ENCODE results near the gene LHX6.

LHX6 gene

DNA sequence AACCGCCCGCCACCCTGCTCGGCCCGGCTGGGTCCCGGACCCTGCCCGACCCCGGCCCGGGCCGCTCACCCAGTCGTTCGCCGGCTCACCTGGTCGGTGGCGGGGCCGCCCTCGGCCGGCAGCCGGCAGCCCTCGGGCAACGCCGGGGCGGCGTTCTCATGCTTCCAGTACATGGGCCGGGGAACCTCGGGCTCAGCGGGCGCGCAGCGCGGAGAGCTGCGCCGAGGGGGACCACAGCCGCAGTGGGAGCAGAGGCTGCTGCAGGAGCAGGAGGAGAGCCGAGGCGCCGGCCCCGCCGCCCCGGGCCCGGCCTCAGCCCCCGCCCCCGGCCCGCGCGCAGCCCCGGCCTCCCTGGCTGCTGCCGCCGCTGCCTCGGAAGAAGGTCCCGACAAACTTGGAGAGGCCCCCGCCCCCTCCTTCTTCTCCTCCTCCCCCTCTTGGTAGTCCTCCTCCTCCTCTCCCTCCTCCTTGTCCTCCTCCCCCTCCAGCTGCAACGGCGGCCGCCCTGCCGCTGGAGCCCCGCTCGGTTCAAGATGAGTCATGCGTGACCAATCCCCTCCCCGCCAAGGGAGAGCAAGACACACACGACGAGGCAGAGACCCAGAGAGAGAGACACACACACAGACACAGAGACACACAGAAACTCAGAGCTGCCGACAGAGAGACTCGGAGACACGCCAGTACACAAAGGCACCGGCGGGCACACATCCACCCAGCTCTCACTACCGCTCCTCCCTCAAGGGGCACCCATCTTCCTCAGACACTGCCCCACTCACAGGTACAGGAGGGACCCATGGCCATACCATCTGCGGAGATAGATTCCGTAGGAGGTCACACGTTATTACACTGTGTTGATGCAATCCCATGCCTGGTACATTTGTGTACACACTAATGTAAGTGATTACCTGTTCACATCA is at the start of gene LHX6:
LHX6 (minus strand) TSS at position 390 of the 917 bp plus-strand sequence; CDS start at position 173, 217 bp downstream.
- no peak for DNase-seq

DNA sequence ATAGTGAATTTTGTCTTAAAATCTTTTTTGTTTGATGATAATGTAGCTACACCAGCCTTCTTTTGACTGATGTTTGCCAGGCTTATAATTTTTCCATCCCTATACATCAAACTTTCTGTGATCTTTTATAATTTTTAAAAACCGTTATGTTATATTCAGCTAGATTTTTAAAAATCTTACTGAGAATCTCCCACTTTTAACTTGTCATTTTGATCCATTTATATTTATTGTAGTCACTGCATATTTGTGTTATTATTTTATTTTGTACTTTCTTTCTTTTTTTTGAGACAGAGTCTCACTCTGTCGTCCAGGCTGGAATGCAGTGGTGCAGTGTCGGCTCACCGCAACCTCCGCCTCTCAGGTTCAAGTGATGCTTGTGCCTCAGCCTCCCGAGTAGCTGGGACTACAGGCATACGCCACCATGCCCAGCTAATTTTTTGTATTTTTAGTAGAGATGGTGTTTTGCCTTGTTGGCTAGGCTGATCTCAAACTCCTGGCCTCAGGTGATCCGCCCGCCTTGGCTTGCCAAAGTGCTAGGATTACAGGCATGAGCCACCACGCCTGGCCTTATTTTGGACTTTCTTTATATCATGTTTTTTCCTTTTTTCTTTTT is 48.6 kb upstream of the LHX6 start:
- DNase-seq: no peak

DNA sequence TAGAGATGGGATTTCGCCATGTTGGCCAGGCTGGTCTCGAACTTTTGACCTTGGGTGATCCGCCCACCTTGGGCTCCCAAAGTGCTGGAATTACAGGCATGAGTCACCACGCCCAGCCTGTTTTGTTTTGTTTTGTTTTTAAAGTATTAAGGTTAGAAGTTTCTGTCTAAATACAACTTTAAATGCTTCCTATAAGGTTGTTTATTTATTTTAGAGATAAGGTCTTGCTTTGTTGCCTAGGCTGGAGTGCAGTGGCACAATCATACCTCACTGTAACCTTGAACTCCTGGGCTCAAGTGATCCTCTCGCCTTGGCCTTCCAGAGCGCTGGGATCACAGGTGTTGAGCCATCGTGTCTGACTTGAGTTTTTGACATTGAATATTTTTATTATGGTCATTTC is 47.3 kb upstream of the LHX6 start:
- DNase-seq: no peak

DNA sequence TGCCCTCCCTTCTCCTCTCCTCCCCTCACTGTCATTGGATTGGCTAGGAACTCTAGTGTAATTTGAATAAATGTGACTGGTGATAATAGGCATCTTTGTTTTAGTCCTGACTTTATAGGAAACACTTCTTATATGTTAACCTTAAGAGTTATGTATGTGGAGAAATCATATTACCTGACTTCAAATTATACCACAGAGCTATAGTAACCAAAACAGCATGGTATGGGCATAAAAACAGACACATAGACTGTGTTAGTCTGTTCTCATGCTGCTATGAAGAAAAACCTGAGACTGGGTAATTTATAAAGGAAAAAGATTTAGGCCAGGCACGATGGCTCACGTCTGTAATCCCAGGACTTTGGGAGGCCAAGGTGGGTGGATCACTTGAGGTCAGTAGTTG is 45.3 kb upstream of the LHX6 start:
- no peak for DNase-seq

DNA sequence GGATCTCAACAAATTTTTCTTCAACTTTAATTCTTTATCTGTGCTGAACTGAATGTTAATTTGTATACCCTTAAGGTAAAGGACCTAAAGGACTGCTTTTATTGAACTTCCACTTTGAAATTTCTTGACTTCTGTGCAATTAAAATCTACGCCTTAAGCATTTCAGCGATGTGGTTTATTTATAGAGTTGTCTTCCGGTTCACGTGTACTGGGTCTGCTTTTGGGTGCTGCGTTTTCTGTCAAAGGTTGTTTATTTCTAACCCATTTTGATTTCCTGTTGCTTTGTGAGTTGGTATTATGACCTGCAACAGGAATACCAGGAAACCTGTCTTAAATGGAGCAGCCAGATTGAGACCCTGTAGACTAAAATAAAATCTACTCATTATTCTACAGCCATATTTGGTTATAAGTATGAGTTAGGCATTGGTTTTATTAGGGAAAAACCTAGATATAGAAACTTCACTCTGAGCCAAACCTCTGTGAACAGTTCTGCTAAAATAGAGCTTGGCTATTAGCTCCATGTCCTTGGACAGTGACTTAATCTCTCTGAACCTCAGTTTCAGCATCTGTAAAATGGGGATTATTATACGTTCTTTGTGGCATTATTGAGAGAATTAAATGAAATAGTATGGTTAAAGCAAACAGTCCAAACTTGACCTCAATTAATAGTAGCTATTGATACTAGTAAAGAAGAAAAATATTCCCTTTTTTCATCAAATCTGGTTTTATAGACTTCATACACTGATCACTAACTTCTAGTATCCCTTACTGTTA is 39.5 kb upstream of the LHX6 start:
- DNase-seq: no peak

DNA sequence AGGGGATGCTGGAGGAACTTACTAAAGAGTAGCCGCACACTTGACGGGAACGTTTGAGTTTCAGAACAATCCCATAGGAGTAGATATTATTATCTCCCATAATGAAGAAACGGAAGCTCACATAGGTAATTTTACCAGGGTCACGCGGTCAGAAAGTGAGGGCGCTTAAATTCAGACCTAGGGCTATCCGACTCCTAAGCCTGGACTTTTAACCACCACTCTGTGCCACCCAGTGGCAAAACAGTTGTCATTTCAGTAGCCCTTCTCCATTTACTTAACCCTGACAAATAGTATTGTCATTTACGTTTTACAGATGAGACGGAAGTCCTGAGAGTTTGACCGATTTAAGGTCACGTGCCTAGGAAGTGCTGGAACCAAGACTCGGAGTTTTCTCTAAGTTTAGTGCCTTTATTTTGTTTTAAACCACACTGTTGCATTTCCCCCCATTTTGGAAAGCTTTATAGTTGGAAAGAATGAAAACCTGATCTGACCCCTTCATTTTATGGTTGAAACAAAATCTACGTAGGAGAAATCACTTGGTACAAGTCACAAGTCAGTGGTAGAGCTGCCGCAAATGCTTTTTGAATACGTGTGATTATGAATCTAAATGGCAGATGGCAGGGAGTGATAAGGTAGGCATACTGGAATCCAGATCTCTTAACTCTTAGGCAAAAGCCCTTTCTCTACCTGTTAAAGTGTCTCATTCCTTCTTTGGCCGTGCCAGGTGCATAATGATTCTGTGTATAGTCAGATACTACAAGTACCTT is 36.6 kb upstream of the LHX6 start:
- DNase-seq: no peak

DNA sequence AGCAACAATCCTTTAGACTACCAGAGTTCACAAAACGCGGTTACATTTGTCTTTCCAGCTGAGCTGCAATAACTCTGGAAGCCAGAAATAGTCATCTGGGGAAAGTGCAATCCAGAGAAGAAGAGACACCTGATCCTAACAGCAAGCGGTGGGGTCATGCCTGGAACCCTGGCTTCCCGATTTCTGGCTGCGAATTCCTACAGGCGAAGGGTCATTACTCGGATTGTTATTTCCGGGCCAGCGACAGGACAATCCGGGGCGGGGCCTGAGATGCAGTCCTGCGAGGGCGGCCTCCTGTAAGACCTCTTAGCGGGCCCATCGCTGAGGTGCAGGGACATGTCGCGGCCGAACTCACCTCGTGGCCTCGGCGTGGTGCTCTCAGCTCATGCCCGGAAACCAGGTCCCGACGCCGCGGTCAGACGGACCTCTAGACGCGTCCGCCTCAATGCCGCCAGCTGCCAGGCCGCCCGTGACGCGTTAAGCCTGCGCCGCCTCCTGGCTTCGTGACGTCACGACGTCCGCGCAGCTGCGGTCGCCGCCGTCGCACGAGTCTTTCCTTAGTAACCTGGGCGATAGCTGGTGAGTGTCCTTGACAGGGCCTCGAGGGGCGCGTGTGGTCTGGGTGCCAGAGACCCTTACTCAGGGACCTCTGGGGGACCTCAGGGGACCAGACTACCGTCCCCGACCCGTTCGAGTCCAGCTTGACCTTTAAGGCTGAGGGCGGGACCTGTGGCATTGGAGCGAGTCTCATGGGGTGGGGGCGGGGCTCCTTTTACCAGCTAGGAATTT is 35.8 kb upstream of the LHX6 start, which contains the start of the genes MRRF and RBM18:
MRRF (plus strand) TSS at position 523 of the 789 bp plus-strand sequence. CDS start 6,010 bp downstream, outside the sequence.
RBM18 (minus strand) TSS at position 481 of the 789 bp plus-strand sequence. CDS start 3,348 bp downstream, outside the sequence.
- DNase-seq: peak; percentile 70

DNA sequence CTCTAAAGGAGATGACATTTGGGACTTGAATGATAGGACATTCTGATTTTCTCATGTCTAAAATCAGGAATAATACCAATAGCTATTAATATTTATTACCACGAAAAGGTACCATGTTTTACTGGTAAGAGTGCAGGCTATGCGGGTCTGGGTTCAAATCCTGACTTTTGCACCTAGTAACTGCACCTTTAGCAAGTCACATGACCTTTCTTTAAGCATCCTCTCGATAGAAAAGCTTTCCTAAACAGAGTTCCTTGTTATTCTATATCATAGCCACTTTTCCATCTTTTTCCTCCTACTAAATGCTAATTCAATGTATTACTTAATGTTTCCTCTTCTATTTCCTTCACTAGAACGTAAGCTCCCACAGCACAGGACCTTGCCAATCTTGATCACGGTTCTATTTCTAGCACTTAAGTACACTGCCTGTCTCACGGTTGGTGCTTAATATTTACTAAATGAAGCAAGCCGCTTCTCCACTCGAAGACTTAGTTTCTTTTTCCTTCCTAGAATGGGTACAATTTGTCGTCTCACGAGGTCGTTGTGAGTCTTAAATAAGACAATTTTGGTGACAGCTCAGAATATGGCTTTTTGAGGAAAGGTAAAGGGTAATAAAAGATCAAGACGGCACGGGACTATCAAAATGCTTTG is 35.1 kb upstream of the LHX6 start:
- DNase-seq: no peak

DNA sequence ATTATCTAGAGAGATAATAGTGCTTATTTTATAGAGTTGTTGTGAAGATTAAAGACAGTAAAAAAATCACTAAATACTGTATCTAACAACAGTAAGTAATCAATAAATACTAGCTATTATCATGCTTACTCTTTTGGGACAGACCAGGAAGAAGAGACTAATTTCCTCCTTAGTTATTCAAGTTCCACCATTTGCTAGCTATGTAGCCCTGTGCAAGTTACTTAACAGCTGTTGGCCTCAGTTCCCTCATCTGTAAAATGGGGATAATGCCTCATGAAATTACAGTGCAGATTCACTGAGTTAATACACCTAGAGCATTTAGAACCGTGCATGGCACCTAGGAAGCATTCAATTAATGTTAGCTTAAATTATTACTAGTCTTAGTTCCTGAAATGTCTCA is 33.3 kb upstream of the LHX6 start:
- no peak for DNase-seq

DNA sequence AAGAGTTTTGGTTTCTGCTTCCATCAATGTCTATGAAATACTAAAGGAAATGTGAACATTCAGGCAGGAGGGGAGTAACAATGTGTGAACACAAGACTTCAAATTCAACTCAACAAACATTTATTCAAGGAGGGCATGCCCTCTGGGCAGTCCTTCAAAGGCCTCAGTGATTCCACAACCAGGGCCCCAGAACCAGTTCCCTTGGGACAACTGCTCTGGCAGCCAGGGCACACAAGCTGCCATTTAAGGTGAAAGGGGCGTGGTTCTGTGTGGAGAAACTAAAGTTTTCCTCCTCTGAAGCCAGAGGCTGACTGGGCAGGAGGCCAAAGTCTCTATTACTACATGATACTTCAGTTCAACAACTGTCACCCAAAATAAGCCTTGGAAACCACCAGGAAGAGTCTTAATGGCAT is 32.7 kb upstream of the LHX6 start:
- DNase-seq: no peak

DNA sequence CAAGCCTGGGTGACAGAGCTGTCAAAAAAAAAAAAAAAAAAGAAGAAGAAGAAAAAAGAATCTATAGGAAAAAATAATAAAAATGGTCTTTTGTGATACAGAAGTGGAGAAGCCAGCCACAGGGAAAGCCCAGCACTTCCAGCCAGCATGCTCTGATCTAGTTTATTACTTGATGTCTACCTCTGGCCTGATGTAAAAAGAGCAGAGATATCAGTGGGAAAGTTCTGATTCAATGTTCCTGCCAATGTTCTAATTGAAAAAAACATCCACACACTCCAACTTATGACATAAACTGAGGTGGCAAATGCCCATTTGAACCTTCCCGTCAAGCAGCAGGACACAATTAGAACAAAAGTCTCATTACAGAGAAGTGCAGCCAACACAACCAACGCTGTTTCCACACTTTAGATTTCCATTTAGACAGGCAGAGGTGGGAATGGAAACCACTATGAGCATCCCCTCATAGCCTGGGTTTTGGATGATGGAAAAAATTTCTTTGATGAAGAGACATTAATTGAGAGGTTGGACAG is 30.2 kb upstream of the LHX6 start:
- no peak for DNase-seq

DNA sequence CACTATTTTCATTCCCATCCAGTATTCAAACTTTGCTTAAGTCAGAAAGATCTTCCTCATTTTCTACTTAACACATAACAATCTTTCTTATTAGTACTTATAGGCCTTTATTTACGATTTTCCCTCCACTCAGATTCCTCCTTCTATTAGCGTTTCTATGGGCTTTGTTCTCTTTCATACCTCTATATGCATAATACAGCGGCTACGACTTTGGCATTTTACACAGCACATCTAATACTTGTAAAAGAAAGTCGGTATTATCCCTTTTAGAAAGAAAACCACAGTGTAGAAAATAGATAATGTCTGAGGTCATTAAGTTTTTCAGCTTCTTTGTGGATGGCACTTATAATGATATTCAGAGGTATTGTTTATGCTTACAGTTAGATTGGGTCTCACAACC is 27.4 kb upstream of the LHX6 start:
- no peak for DNase-seq

DNA sequence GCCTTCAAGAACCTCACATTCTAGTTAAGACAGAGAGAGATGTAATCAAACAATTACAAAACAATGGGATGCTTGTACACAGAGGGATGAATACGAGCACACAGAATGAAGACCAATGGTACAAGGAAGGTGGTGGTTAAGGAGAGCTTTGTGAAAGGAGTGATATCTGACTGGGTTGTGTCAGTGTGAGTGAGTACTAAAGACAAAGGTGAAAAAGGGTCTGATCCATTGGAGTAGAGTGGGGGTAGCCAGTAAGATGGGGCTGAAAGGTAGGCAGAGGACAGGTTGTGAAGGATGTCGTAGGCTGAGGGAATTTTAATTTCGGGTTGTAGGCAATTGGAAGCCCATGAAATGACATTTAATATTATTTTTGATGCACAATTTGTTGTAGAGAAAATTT is 26.0 kb upstream of the LHX6 start:
- no peak for DNase-seq

DNA sequence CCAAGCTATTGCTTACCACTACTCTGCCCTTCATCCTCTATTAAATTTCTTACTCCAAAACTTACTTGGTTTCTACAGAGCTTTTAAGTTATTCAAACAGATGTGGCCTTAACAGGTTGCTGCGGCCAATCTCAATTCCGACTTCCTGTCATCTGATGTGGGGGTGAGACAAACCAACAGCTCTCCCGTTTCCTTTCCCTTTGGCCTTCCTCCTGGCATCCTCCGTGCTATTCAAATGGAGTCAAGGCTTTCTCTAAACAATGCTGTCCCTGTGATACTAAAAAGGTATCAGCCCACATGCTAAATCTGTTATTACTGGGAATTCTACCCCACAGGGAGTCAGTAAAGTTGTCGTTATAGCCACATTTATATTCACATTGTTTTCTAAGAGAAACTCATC is 24.0 kb upstream of the LHX6 start:
- DNase-seq: no peak

DNA sequence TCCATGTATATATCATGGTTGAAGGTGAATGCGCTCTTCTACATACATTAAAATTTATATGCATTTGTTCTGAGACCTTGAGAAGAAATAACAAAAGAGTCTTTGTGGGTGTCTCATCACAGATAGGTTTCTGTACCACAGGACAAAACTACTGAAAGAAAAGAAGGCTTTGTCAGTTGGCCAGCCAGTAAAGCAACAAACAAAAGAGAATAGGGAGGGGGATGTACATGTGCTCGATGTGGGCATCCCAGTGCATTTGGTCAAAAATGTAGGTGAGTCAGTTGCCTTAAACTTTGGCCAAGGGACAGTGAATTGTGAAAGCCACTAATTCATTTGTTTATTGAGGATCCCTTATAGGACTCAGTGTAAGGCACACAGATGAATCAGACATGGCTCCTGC is 22.6 kb upstream of the LHX6 start:
- no peak for DNase-seq

DNA sequence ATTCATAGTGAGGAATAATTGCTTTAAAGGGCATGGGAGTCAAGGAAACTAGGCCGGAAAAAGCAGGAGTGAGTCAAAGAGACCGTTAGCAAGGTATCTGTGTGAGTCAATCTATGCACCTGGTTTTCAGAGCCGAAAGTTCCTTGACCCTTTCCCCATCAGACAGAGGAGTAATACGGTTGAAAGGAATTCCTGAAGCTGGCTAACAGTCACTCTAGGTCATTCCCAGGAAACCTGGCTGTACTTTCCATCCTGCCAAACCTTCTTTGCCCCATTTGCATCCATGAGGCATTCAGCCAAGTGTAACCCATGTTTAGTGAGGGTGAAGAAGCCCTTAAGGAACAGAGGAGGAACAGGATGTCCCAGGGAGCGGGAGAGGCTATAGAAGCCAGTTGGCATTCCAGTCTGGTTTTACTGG is 19.7 kb upstream of the LHX6 start:
- DNase-seq: no peak

DNA sequence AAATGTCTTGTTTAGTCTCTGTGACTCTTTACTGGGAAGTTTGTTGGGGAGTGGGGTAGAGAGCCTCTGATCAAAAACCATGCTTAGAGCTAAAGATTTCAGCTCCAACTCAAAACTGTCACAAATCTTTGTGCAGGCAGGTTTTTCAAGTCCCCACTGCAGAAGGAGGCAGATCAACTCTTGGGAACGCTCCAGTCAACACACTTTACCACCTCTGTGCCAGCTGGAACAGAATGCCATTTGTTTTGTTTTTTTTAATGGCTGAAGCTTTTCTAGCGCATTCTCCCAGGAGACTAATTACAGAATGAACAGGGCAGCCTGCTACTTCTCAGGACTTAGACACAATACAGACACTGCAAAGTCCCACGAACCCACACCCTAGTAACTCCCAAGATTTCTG is 17.9 kb upstream of the LHX6 start:
- no peak for DNase-seq

DNA sequence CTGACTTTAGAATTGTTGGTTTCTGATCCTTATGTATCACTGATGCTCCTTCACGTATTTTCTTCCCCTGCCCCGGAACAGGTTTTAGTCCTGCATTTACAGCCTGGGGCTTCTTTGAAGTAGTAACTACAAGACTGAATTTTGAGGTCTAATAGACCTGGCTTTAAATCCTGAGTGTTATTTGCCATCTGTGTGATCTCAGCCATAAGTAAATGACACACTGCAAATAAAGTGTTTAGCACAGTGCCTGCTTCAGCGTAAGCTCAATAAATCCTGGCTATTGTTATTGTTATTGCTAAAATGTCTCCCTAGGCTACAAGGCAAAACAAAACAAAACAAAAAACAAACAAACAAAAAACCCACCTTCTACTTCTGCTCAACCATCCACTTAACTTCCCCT is 15.6 kb upstream of the LHX6 start:
- DNase-seq: no peak

DNA sequence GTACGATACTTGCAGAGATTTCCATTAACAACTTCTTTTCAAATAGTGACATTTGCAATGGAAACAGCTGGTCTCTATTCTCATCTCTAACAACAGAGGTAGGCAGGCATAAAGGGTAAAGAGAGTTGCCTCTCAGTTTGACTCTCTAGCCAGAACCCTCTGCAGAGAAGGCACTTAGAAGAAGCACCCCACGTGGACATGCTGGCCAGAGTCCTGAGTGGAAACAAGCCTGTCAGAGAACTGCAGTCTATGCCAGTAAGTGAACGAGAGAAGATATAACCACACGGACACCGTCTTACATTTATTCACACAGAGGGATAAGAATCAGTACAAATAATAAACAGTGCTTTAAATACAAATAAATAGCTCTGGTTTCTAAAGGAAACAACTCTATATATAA is 11.0 kb upstream of the LHX6 start:
- no peak for DNase-seq

DNA sequence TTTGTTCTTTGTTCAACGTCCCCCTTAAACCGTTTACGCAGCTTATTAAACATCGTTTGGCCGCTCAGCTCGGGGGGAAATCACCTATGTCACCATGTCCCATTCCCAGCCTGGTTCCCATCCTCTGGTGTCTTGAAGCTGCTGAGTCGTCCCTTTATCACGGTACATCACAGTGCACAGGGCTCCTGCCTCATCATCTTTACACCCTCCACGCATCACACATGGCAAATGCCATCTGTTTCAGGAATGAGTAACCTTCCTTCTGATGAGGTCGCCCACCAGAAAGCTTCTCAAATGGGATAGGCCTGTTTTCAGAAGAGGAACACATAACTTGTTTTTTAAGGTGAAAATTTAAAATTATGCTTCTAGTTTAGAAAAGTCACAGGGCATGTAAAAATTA is 7.9 kb upstream of the LHX6 start:
- DNase-seq: no peak

Data from NCI-H748 treated with DMSO at 0.1 percent for 48 hours (cell line).